Bone marrow (tissue), 2 donors: ENCODE results near the gene PODN.

ENCODE experiments used
- DNase-seq, 2 donors: peaks; one replicate each; lab custom pipeline; 2025; lab: John Stamatoyannopoulos, UW

PODN gene

GRCh38 chr1:53050310-53050709 is 11.7 kb upstream of the PODN start:
- DNase-seq: no peak

- DNase-seq: no peak
Measured at GRCh38 chr1:53051676-53052075, 10.3 kb upstream of the PODN start.

GRCh38 chr1:53057127-53057526 is 4.9 kb upstream of the PODN start:
- no peak for DNase-seq

GRCh38 chr1:53060579-53060978 is 1.4 kb upstream of the PODN start:
- no peak for DNase-seq

GRCh38 chr1:53061123-53061858 is 722 bp upstream of the PODN start:
- DNase-seq: no peak

- no peak for DNase-seq
Measured at GRCh38 chr1:53062708-53063591, 937 bp downstream of the PODN start.

- DNase-seq: no peak
Measured at GRCh38 chr1:53063744-53064515, 1.9 kb downstream of the PODN start.

GRCh38 chr1:53065391-53065790 is 3.4 kb downstream of the PODN start:
- no peak for DNase-seq

- DNase-seq: no peak
Measured at GRCh38 chr1:53066488-53066887, 4.5 kb downstream of the PODN start.

GRCh38 chr1:53066891-53067738 is 5.1 kb downstream of the PODN start:
- no peak for DNase-seq

GRCh38 chr1:53067886-53068285 is 5.9 kb downstream of the PODN start:
- no peak for DNase-seq

GRCh38 chr1:53068314-53069099 is 6.5 kb downstream of the PODN start:
- no peak for DNase-seq

GRCh38 chr1:53069265-53069662 is 7.3 kb downstream of the PODN start:
- no peak for DNase-seq

GRCh38 chr1:53069663-53070327 is 7.8 kb downstream of the PODN start:
- no peak for DNase-seq

GRCh38 chr1:53070621-53071020 is 8.6 kb downstream of the PODN start:
- no peak for DNase-seq

GRCh38 chr1:53071167-53071865 is 9.3 kb downstream of the PODN start:
- no peak for DNase-seq

GRCh38 chr1:53071915-53072314 is 9.9 kb downstream of the PODN start:
- DNase-seq: no peak

GRCh38 chr1:53073287-53073686 is 11.3 kb downstream of the PODN start:
- no peak for DNase-seq

GRCh38 chr1:53073868-53074311 is 11.9 kb downstream of the PODN start:
- DNase-seq: no peak
